GM21447 (cell line): ENCODE results near the gene OVCA2.

Experiments
- ATAC-seq: cut with Tn5 transposase; IDR thresholded peaks from one replicate; pipeline ENCODE4 v1.9.1; 2021; ENCODE audit not compliant: unreplicated experiment

The OVCA2 gene

GRCh38 chr17:2084036-2084765 lies 42.4 kb downstream of the OVCA2 start:
- ATAC-seq: no peak

DNA sequence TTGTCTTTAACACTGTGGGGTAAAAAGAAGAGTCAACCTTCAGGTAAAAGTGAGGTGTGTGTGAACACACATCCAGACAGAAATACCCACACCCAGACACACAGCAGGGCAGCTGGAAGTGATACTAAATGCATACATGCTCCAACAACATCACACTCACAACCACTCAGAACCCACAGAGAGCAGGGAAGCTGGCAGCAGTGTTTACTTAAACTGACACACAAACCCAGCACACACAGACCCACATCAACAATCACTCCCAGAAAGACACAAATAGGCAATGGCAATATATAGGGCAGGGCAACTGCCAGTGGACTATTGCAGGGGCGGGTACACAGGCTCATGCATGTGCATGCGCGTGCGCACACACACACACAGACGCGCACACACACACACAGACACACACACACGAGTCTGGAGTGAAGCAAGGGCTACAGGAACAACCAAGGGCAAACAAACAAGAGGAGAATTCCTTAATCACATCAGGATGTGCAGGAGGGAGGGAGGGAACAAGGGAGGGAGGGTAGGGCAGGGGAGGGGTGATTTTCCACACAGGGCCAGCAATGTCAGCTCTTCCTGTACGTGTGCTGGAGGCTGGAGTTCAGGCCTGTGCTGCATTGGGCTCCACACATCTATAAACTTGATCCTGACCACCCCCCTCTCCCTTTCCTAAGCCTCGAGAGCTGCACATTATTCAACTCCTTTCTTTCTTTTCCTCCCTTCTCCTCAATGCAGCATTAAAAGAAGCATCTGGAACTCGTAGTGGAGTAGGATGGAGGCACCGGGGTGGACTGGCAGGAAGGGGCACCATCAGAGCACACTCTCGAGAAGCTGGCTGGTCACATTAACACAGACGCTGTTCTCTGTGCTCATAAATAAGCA lies 43.2 kb downstream of the OVCA2 start:
- ATAC-seq: no peak

DNA sequence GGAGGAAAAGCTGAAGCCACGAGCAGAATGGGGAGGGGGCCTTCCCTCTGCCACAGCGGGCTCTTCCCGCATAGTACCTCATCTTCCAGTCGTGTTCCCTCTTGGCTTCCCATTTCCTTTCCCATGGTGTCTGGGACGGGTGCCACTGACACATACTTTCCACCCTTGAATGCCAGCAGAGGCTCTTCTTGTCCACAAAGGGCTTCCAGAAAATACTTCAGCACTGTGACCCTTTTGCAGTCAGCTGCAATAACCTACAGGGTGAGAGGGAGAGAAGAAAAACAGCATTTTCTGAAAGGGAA lies 43.8 kb downstream of the OVCA2 start:
- no peak for ATAC-seq

GRCh38 chr17:2086306-2086705 lies 44.5 kb downstream of the OVCA2 start:
- ATAC-seq: no peak

DNA sequence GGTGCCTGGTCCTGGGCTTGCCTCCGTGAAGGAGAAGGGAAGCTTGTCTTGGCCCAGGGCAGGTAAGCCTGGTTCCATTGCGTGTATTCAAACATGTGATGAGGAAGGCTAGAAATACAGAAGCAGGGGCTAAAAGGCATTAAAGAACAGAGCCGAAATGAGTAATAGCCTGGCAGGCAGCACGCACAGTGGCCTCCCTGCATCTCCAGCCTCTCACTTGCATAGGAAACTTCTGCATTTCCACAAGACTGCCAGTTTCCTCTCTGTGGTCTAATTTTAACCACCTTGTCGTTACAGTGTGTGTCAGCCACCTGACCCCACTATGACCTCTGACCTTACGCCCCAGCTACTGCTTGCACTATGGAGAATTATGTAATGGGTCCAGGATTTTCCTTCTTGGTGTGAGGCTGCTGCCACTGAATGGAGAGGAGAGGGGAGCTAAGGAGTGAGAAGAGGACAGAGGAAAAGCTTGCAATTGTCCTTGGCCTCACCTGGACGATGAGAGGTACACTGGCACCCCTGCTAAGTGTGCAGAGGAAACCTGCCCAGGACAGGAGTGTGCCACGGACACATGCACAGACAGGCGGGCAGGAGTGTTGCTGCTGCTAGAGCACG lies 45.9 kb downstream of the OVCA2 start:
- no peak for ATAC-seq

DNA sequence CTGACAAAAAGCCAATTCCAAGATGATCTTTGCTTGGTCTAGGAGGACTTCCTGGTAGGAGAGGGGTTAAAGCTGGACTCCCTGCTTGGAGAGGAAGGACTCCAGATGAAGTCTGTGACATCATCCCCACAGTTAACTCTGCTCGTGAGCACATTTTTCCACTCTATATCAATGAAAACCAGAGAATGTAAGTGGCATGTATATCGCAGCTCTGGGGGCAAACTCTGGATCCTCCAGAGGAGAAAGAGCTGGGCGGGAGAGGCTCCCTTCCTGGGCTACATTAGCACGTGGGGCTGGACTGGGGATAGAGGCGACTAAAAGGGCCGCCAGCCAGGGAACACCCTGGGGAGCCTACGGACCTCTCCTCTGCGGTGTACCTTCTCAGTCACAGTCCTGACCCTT lies 47.2 kb downstream of the OVCA2 start:
- ATAC-seq: peak; percentile 17

GRCh38 chr17:2090210-2090641 lies 48.4 kb downstream of the OVCA2 start:
- ATAC-seq: no peak

DNA sequence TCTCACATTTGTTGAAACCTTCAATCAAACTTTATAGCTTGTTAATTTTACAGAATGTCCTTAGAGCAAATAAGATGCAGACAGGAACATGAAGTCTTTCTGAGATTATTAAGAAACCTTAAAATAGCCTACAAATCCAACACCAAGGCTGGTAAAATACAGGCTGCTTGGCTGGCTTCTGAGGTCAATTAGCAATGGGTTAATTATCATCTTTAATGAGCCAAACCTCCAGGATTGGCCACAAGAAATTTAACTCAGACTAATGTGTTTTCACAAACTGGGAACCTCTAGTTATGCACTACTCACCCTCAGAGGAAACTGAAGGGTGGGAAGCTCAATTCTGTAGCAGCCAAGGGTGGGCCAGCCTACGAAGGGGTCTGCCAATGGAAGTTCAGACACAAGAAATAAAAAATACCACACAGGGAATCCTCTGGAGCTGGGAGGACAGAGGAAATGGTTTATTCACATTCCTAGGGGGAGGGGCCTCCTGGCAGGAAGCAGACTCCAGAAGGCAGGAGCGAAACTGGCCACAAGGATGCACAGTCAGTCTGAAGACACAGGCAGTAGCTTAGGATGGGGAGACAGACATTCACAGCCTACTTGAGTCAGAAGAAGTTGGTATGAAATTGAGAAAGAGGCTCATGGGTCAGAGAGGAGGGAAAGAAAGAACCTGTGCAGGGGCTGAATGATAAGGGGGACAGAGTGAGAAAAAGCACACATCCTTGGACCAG lies 49.1 kb downstream of the OVCA2 start:
- ATAC-seq: no peak

DNA sequence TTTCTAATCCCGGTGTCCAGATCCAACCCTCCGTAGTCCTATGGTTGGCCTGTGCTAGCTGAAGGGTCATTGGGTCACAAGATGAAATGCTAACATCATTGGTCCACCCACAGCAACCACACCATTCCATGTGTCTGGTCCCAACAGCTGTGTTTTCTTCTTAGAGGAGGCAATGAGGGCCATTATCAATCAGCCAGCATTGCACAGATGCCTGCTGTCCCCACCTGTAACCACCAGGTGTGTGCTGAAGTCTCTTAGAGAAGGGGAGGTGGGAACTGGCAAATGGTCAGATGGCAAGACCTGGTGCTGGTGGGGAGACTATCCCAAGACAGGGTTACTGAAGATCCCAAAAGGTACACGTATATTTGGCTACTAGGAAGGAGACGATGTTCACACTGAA lies 50.4 kb downstream of the OVCA2 start:
- ATAC-seq: no peak
